Progenitor cell of endocrine pancreas (in vitro differentiated cells): ENCODE results near the gene CORO2B. TPM values are rescaled to one million over a fixed set of nuclear protein-coding genes. Genes with fewer than 3 reads are reported as not detected.

Source experiments
- DNase-seq: peaks from one replicate; pipeline ENCODE4 v3.0.0; 2021; ENCODE audit warnings: low spot score; ENCODE audit not compliant: unreplicated experiment
- H3K27ac Mint-ChIP-seq: 2 replicates; pipeline ENCODE4 v1.8.0; 2021; ENCODE audit warnings: mild to moderate bottlenecking, moderate library complexity, mixed read lengths
- H3K27me3 Mint-ChIP-seq: 2 replicates; pipeline ENCODE4 v1.8.0; 2021; ENCODE audit warnings: mixed read lengths
- H3K36me3 Mint-ChIP-seq: 2 replicates; pipeline ENCODE4 v1.8.0; 2022; ENCODE audit warnings: mixed read lengths; ENCODE audit not compliant: insufficient read depth
- H3K4me1 Mint-ChIP-seq: 2 replicates; pipeline ENCODE4 v1.8.0; 2021; ENCODE audit warnings: low read depth, mixed read lengths
- H3K4me3 Mint-ChIP-seq: 2 replicates; pipeline ENCODE4 v1.8.0; 2021; ENCODE audit warnings: low read depth, mild to moderate bottlenecking, moderate library complexity, mixed read lengths
- H3K9me3 Mint-ChIP-seq: 2 replicates; pipeline ENCODE4 v1.8.0; 2021; ENCODE audit warnings: low read depth, mixed read lengths
- CTCF ChIP-seq: fragments of 200-600 bp; sonication (generic); IDR thresholded peaks from one replicate; pipeline ENCODE4 v1.5.0; 2021; ENCODE audit warnings: antibody characterized with exemption, mild to moderate bottlenecking; ENCODE audit not compliant: unreplicated experiment
- total RNA-seq: library from RNA; stranded (reverse); gene quantifications from 2 replicates; pipeline ENCODE4 v1.2.1, GENCODE V29; 2021

The CORO2B gene
- total RNA-seq, 1 donor from 2014 or later, result 1.5 TPM

GRCh38 chr15:68584756-68585573 is 6.2 kb downstream of the CORO2B start:
- Mint-ChIP-seq H3K4me3 (no peak overlapping the region), H3K4me1 (no peaks in the 10 kb centered on the region), H3K36me3 (no peaks in the 10 kb centered on the region), H3K9me3 (no peaks in the 10 kb centered on the region), H3K27me3 (peaks cover 50% of the 10 kb centered on the region), H3K27ac (no peak overlapping the region)
- DNase-seq, result no peak
- no peak for TF ChIP-seq CTCF

- no peaks in the 10 kb centered on the region for H3K4me1 Mint-ChIP-seq
- no peaks in the 10 kb centered on the region for H3K36me3 Mint-ChIP-seq
- H3K27me3 Mint-ChIP-seq, result peaks cover 46% of the 10 kb centered on the region
- TF ChIP-seq CTCF, result no peak
- no peak for DNase-seq
- no peaks in the 10 kb centered on the region for H3K9me3 Mint-ChIP-seq
- H3K27ac Mint-ChIP-seq, result no peak overlapping the region
- H3K4me3 Mint-ChIP-seq, result no peak overlapping the region
Measured at GRCh38 chr15:68585574-68586273, 6.9 kb downstream of the CORO2B start.

GRCh38 chr15:68586274-68586961 is 7.6 kb downstream of the CORO2B start:
- Mint-ChIP-seq H3K27ac (no peak overlapping the region), H3K9me3 (no peaks in the 10 kb centered on the region), H3K4me3 (no peak overlapping the region), H3K36me3 (no peaks in the 10 kb centered on the region), H3K27me3 (peaks cover 45% of the 10 kb centered on the region), H3K4me1 (no peaks in the 10 kb centered on the region)
- DNase-seq, result no peak
- no peak for TF ChIP-seq CTCF

GRCh38 chr15:68587769-68588385 is 9.1 kb downstream of the CORO2B start:
- Mint-ChIP-seq H3K4me1 (no peaks in the 10 kb centered on the region), H3K36me3 (no peaks in the 10 kb centered on the region), H3K27ac (no peak overlapping the region), H3K9me3 (no peaks in the 10 kb centered on the region), H3K4me3 (no peak overlapping the region), H3K27me3 (peaks cover 39% of the 10 kb centered on the region)
- TF ChIP-seq CTCF, result no peak
- DNase-seq, result no peak

GRCh38 chr15:68589053-68589452 is 10.3 kb downstream of the CORO2B start:
- H3K27ac Mint-ChIP-seq, result no peak overlapping the region
- DNase-seq, result no peak
- H3K27me3 Mint-ChIP-seq, result peaks cover 49% of the 10 kb centered on the region
- H3K4me3 Mint-ChIP-seq, result no peak overlapping the region
- H3K4me1 Mint-ChIP-seq, result no peaks in the 10 kb centered on the region
- no peaks in the 10 kb centered on the region for H3K36me3 Mint-ChIP-seq
- TF ChIP-seq CTCF, result no peak
- H3K9me3 Mint-ChIP-seq, result no peaks in the 10 kb centered on the region
